22Rv1 (cell line): ENCODE results near the gene FAM117A.

Experiments
- H3K27ac ChIP-seq: fragments of 450-650 bp; 2 replicates; pipeline ENCODE4 v1.5.1; 2017
- CTCF ChIP-seq: fragments of 450-650 bp; IDR thresholded peaks from 2 replicates; pipeline ENCODE4 v1.5.1; 2017; ENCODE audit warnings: mild to moderate bottlenecking
- ZFX ChIP-seq: fragments of 450-650 bp; IDR thresholded peaks from 2 replicates; pipeline ENCODE4 v1.6.1; 2017; ENCODE audit warnings: antibody characterized with exemption, borderline replicate concordance

FAM117A gene

GRCh38 chr17:49705254-49705653 is 58.7 kb downstream of the FAM117A start:
- TF ChIP-seq ZFX (no peak), CTCF (no peak)
- no peak overlapping the region for H3K27ac ChIP-seq

- H3K27ac ChIP-seq = no peak overlapping the region
- TF ChIP-seq CTCF (peak; percentile 48), ZFX (no peak)
Measured at GRCh38 chr17:49703557-49704277, 60.2 kb downstream of the FAM117A start.

- no peak overlapping the region for H3K27ac ChIP-seq
- TF ChIP-seq ZFX = no peak
- TF ChIP-seq CTCF = no peak
Measured at GRCh38 chr17:49700960-49701359, 63.0 kb downstream of the FAM117A start.

- H3K27ac ChIP-seq = no peak overlapping the region
- no peak for TF ChIP-seq CTCF
- TF ChIP-seq ZFX = no peak
Measured at GRCh38 chr17:49699966-49700575, 63.9 kb downstream of the FAM117A start.

GRCh38 chr17:49698005-49698404 is 65.9 kb downstream of the FAM117A start:
- TF ChIP-seq ZFX (no peak), CTCF (no peak)
- H3K27ac ChIP-seq = no peak overlapping the region

GRCh38 chr17:49696233-49696761 is 67.6 kb downstream of the FAM117A start:
- TF ChIP-seq CTCF (no peak), ZFX (no peak)
- H3K27ac ChIP-seq = no peak overlapping the region

GRCh38 chr17:49695698-49696232 is 68.2 kb downstream of the FAM117A start:
- H3K27ac ChIP-seq = peak overlapping the region; percentile 59
- no peak for TF ChIP-seq ZFX
- TF ChIP-seq CTCF = peak; percentile 54
